Measurements from ENCODE around the gene DLG2. TPM values are rescaled to one million over a fixed set of nuclear protein-coding genes. Genes with fewer than 3 reads are reported as not detected.

DLG2 gene
- total RNA-seq, 1 donor from 2014 or later, result 0.26 TPM

GRCh38 chr11:84289381-84289906 is 1337.7 kb downstream of the DLG2 start:
- DNase-seq (ENCODE audit: low read depth) (peak; percentile 74), FAIRE-seq (no peak)
- H3K27me3 ChIP-seq (ENCODE audit: control insufficient read depth, insufficient read depth, low read length), result no peaks in the 10 kb centered on the region
- no peaks in the 10 kb centered on the region for H3K36me3 ChIP-seq (ENCODE audit: control insufficient read depth, insufficient read depth, low read length)
- TF ChIP-seq CTCF (IDR thresholded peaks at IDR 0.05; ENCODE audit: insufficient read depth, low read length, severe bottlenecking), result no peak
- no peak overlapping the region for H3K4me3 ChIP-seq (ENCODE audit: low read depth, low read length)

- no peak for TF ChIP-seq CTCF (IDR thresholded peaks at IDR 0.05; ENCODE audit: insufficient read depth, low read length, severe bottlenecking)
- DNase-seq (ENCODE audit: low read depth) (no peak), FAIRE-seq (no peak)
- Histone ChIP-seq H3K4me3 (ENCODE audit: low read depth, low read length) (no peak overlapping the region), H3K27me3 (ENCODE audit: control insufficient read depth, insufficient read depth, low read length) (no peaks in the 10 kb centered on the region), H3K36me3 (ENCODE audit: control insufficient read depth, insufficient read depth, low read length) (no peaks in the 10 kb centered on the region)
Observed at GRCh38 chr11:84273541-84273940, 1353.6 kb downstream of the DLG2 start.

GRCh38 chr11:84270466-84270865 is 1356.7 kb downstream of the DLG2 start:
- no peak for FAIRE-seq

GRCh38 chr11:84264066-84264465 is 1363.1 kb downstream of the DLG2 start:
- Histone ChIP-seq H3K27me3 (ENCODE audit: control insufficient read depth, insufficient read depth, low read length) (no peaks in the 10 kb centered on the region), H3K36me3 (ENCODE audit: control insufficient read depth, insufficient read depth, low read length) (no peaks in the 10 kb centered on the region), H3K4me3 (ENCODE audit: low read depth, low read length) (no peak overlapping the region)
- TF ChIP-seq CTCF (IDR thresholded peaks at IDR 0.05; ENCODE audit: insufficient read depth, low read length, severe bottlenecking), result no peak
- DNase-seq (ENCODE audit: low read depth) (no peak), FAIRE-seq (no peak)

More at GRCh38 chr11:84270466-84270865, 1356.7 kb downstream of the DLG2 start:
- Histone ChIP-seq H3K36me3 (ENCODE audit: control insufficient read depth, insufficient read depth, low read length) (no peaks in the 10 kb centered on the region), H3K27me3 (ENCODE audit: control insufficient read depth, insufficient read depth, low read length) (no peaks in the 10 kb centered on the region), H3K4me3 (ENCODE audit: low read depth, low read length) (no peak overlapping the region)
- no peak for TF ChIP-seq CTCF (IDR thresholded peaks at IDR 0.05; ENCODE audit: insufficient read depth, low read length, severe bottlenecking)
- DNase-seq (ENCODE audit: low read depth), result no peak

- Histone ChIP-seq H3K36me3 (ENCODE audit: control insufficient read depth, insufficient read depth, low read length) (no peaks in the 10 kb centered on the region), H3K4me3 (ENCODE audit: low read depth, low read length) (no peak overlapping the region), H3K27me3 (ENCODE audit: control insufficient read depth, insufficient read depth, low read length) (no peaks in the 10 kb centered on the region)
- peak; percentile 35 for TF ChIP-seq CTCF (IDR thresholded peaks at IDR 0.05; ENCODE audit: insufficient read depth, low read length, severe bottlenecking)
- FAIRE-seq, result no peak
- DNase-seq (ENCODE audit: low read depth), result peak; percentile 6
Observed at GRCh38 chr11:84261707-84262106, 1365.4 kb downstream of the DLG2 start.

GRCh38 chr11:84260862-84261261 is 1366.3 kb downstream of the DLG2 start:
- Histone ChIP-seq H3K4me3 (ENCODE audit: low read depth, low read length) (no peak overlapping the region), H3K36me3 (ENCODE audit: control insufficient read depth, insufficient read depth, low read length) (no peaks in the 10 kb centered on the region), H3K27me3 (ENCODE audit: control insufficient read depth, insufficient read depth, low read length) (no peaks in the 10 kb centered on the region)
- TF ChIP-seq CTCF (IDR thresholded peaks at IDR 0.05; ENCODE audit: insufficient read depth, low read length, severe bottlenecking), result no peak
- FAIRE-seq, result no peak
- DNase-seq (ENCODE audit: low read depth), result no peak

All from bronchial epithelial cell (primary cell).